ENCODE data around the gene F11R. TPM values are rescaled to one million over a fixed set of nuclear protein-coding genes. Genes with fewer than 3 reads are reported as not detected.
"Not testable (repeated sequence)": the region's sequence is repeated elsewhere in the genome, so short reads cannot be mapped to it uniquely, and the experiment has no call there.

The F11R gene
- total and polyA plus RNA-seq, 9 donors: 14.8 to 68.5 (median 34.9) TPM

DNA sequence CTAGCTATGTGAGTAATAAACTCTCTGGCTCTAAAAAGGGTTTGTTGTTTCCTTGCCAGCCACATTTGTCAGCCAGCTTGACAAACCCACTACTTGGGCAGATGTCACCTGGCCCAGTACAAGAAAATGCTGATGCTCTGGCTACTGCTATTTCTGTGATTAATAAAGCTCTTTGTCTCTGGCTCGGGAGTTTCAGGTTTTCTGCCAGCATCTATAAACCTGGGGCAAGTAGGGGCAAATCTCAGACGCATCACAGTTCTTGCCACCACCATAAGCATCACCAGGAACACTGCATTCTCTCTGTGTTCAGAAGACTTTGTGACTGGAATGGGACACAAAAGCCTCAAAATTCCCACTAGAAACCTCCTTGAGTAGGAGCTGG lies 68.8 kb downstream of the F11R start:
- TF ChIP-seq POLR2A (IDR thresholded peaks at IDR 0.05) (no peak), CTCF (IDR thresholded peaks at IDR 0.05) (no peak), EP300 (IDR thresholded peaks at IDR 0.05) (no peak)
- peaks cover 13% of the 10 kb centered on the region for H3K4me1 ChIP-seq (ENCODE audit: insufficient read depth)
- no peak overlapping the region for H3K27ac ChIP-seq
- no peaks in the 10 kb centered on the region for H3K27me3 ChIP-seq
- DNase-seq: no peak
- no peaks in the 10 kb centered on the region for H3K36me3 ChIP-seq
- H3K4me3 ChIP-seq: no peak overlapping the region
- H3K9me3 ChIP-seq: no peaks in the 10 kb centered on the region
- intact Hi-C loops (cut with DNase I): loop anchor here in 2 of 4 donors (5.0 to 10.0 kb wide), 2 partner anchors 115 to 227 kb away; no protein-coding TSS in a partner anchor
- WGBS, 3 donors: 78 to 92% (median 92%) methylated on average over 2 of the region's 2 CpGs

GRCh38 chr1:160951443-160952128 lies 69.4 kb downstream of the F11R start:
- WGBS, 3 donors: 67 to 69% (median 69%) methylated on average over 8 of the region's 8 CpGs
- no peaks in the 10 kb centered on the region for H3K36me3 ChIP-seq
- no peak overlapping the region for H3K27ac ChIP-seq
- H3K27me3 ChIP-seq: no peaks in the 10 kb centered on the region
- TF ChIP-seq EP300 (IDR thresholded peaks at IDR 0.05) (no peak), CTCF (IDR thresholded peaks at IDR 0.05) (peak in 1 of 3 donors; percentile 25), POLR2A (IDR thresholded peaks at IDR 0.05) (no peak)
- intact Hi-C loops (cut with DNase I): loop anchor here in 2 of 4 donors (2.0 to 10.0 kb wide), 3 partner anchors 114 to 227 kb away; no protein-coding TSS in a partner anchor
- peaks cover 13% of the 10 kb centered on the region for H3K4me1 ChIP-seq (ENCODE audit: insufficient read depth)
- peak; percentile 43 to 86 (median 70) for DNase-seq
- H3K9me3 ChIP-seq: no peaks in the 10 kb centered on the region
- no peak overlapping the region for H3K4me3 ChIP-seq

DNA sequence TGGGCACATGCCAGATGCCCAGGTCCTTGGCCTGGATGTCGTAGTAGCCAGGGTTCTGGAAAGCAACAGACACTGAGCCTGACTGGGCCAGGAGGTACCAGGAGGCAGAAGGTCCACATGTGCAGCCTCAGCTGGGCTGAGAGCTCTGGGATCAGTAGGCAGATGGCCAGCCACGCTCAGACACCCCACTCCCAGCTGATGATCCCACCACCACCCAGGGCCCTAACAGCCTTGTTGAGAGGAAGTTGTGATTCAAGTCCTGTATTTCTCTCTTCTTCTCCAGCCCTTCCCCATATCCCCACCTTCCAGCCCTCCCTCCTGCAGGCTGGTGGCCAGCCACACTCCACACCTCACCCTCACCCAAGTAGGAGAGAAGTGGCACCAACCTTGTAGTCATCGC lies 70.3 kb downstream of the F11R start:
- TF ChIP-seq CTCF (IDR thresholded peaks at IDR 0.05): no peak
- no peak for TF ChIP-seq POLR2A (IDR thresholded peaks at IDR 0.05)
- no peak for TF ChIP-seq EP300 (IDR thresholded peaks at IDR 0.05)
- intact Hi-C loops (cut with DNase I): loop anchor here in 2 of 4 donors (2.0 to 10.0 kb wide), 3 partner anchors 113 to 226 kb away; no protein-coding TSS in a partner anchor
- peaks cover 13% of the 10 kb centered on the region for H3K4me1 ChIP-seq (ENCODE audit: insufficient read depth)
- no peaks in the 10 kb centered on the region for H3K27me3 ChIP-seq
- H3K27ac ChIP-seq: no peak overlapping the region
- 93 to 100% (median 94%) methylated on average over 3 of the region's 3 CpGs for WGBS, 3 donors
- no peaks in the 10 kb centered on the region for H3K36me3 ChIP-seq
- H3K4me3 ChIP-seq: no peak overlapping the region
- no peak for DNase-seq
- H3K9me3 ChIP-seq: no peaks in the 10 kb centered on the region

- intact Hi-C loops (cut with DNase I): loop anchor here in 2 of 4 donors (2.0 to 10.0 kb wide), 3 partner anchors 113 to 225 kb away; no protein-coding TSS in a partner anchor
- no peak for DNase-seq
- H3K36me3 ChIP-seq: no peaks in the 10 kb centered on the region
- H3K4me3 ChIP-seq: no peak overlapping the region
- H3K4me1 ChIP-seq (ENCODE audit: insufficient read depth): peaks cover 17% of the 10 kb centered on the region
- TF ChIP-seq EP300 (IDR thresholded peaks at IDR 0.05) (no peak), CTCF (IDR thresholded peaks at IDR 0.05) (no peak), POLR2A (IDR thresholded peaks at IDR 0.05) (no peak)
- WGBS, 3 donors: 93 to 97% (median 94%) methylated on average over 2 of the region's 2 CpGs
- H3K9me3 ChIP-seq: no peaks in the 10 kb centered on the region
- no peaks in the 10 kb centered on the region for H3K27me3 ChIP-seq
- H3K27ac ChIP-seq: no peak overlapping the region
Measured at GRCh38 chr1:160949881-160950280, 71.1 kb downstream of the F11R start.

GRCh38 chr1:160949216-160949880 lies 71.6 kb downstream of the F11R start:
- peaks cover 17% of the 10 kb centered on the region for H3K4me1 ChIP-seq (ENCODE audit: insufficient read depth)
- WGBS, 3 donors: 45 to 62% (median 54%) methylated on average over 7 of the region's 7 CpGs
- not testable (repeated sequence) for H3K9me3 ChIP-seq

DNA sequence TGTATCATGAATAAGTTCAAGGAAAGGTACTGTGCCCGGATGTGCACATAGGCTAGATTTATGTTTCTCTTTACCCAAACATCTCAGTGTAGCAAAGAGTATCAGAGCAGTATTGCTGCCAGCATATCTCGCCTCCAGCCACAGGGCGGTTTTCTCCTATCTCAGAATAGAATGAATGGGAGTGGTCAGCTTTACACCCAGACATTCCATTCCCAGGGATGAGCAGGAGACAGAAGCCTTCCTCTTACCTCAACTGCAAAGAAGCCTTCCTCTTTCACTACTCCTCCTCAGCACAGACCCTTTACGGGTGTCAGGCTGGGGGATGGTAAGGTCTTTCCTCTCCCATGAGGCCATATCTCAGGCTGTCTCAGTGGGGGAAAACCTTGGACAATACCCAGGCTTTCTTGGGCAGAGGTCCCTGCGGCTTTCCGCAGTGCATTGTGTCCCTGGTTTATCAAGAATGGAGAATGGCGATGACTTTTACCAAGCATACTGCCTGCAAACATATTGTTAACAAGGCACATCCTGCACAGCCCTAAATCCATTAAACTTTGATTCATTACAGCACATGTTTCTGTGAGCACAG lies 73.7 kb downstream of the F11R start:
- WGBS, 3 donors: 1 to 8% (median 3%) methylated on average over 7 of the region's 7 CpGs
- intact Hi-C loops (cut with DNase I): not testable (repeated sequence)
- H3K4me1 ChIP-seq (ENCODE audit: insufficient read depth): peaks cover 14% of the 10 kb centered on the region

More at GRCh38 chr1:160949216-160949880, 71.6 kb downstream of the F11R start:
- H3K4me3 ChIP-seq; intact Hi-C loops (cut with DNase I); DNase-seq; H3K36me3 ChIP-seq; H3K27ac ChIP-seq; H3K27me3 ChIP-seq: not testable (repeated sequence)

DNA sequence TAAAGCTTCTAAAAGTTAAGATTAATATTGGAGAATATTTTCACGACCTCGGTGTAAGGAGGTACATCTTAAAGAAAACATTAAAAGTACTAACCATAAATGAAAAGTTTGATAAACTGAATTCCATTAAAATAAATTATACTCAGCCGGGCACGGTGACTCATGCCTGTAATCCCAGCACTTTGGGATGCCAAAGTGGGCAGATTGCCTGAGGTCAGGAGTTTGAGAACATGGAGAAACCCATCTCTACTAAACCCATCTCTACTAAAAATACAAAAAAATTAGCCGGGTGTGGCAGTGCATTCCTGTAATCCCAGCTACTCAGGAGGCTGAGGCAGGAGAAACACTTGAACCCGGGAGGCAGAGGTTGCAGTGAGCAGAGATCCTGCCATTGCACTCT lies 75.1 kb downstream of the F11R start:
- 28 to 46% (median 29%) methylated on average over 6 of the region's 6 CpGs for WGBS, 3 donors
- DNase-seq: peak in 3 of 5 donors; percentile 45 to 67 (median 46)
- intact Hi-C loops (cut with DNase I); H3K27ac ChIP-seq; H3K36me3 ChIP-seq; H3K4me3 ChIP-seq; H3K9me3 ChIP-seq; H3K27me3 ChIP-seq: not testable (repeated sequence)
- peaks cover 11% of the 10 kb centered on the region for H3K4me1 ChIP-seq (ENCODE audit: insufficient read depth)

More for the DNA sequence above, 73.7 kb downstream of the F11R start:
- H3K4me3 ChIP-seq, H3K27ac ChIP-seq, H3K9me3 ChIP-seq, H3K36me3 ChIP-seq, DNase-seq, H3K27me3 ChIP-seq: not testable (repeated sequence)
